Cardiac fibroblast (primary cell): ENCODE data around the gene AP3S1.
A peak's percentile ranks its signal among the peaks of the same experiment; 100 is the strongest.

ENCODE experiments used
- DNase-seq, 2 donors: peaks; one replicate each; pipeline versions ENCODE4 v3.0.0 to v3.0.0-alpha.2; 2010; ENCODE audit warnings: low read depth in 2 of 2
- H3K4me3 ChIP-seq, 2 donors: replicated peaks in 1 of 2; 1 replicate in 1 of 2; 2 replicates in 1 of 2; pipeline ENCODE4 v1.5.1; 2011; ENCODE audit warnings: low read depth in 2 of 2, low read length in 2 of 2, mild to moderate bottlenecking in 2 of 2, moderate library complexity in 1 of 2
- TF ChIP-seq, protein P1 (sequence below): IDR thresholded peaks from one replicate; pipeline ENCODE4 v1.5.1; 2011; ENCODE audit warnings: low read depth, mild to moderate bottlenecking, low read length, inconsistent platforms

Gene AP3S1

DNA sequence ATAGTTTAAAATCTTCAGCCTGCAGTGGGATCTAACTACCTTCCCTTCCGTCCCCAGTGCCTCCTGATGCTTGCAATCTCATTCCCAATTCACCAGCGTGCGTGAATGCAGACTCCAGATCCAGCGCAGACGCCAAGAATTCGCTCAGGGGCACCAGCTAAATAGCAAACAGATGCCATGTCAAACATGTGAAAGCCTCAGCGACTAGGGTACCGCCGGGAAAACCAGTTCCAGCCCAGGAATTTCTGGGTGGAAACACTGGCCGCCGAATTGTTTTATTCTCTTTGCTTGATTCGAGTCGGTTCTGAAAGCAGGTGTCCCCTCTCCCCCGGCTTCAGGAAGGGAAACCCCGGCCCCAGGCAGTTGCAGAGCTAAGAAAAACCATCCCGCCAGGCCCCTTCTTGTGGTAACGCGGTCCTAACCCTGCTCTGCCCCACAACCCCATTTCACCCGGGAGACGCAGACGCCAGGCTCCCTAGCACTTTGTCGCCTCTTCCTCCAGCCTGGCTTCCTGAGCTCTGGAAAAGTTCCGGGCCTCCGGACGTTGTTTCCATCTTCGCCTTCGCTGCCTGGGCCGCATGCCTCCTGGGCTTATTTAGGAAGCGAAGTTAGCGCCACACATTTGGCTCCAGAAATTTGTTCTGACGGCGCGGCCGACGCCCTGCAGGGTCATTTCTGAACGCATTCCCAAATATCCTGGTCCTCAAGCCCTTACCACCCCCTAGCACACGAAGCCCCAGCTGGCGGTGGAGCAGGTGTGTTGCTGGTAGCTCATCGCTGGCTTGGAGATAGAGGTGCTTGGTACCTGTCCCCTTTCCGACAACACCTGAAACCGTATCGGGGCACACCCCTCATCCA lies 119.9 kb downstream of the AP3S1 start:
- DNase-seq: no peak
- TF ChIP-seq, protein P1, sequence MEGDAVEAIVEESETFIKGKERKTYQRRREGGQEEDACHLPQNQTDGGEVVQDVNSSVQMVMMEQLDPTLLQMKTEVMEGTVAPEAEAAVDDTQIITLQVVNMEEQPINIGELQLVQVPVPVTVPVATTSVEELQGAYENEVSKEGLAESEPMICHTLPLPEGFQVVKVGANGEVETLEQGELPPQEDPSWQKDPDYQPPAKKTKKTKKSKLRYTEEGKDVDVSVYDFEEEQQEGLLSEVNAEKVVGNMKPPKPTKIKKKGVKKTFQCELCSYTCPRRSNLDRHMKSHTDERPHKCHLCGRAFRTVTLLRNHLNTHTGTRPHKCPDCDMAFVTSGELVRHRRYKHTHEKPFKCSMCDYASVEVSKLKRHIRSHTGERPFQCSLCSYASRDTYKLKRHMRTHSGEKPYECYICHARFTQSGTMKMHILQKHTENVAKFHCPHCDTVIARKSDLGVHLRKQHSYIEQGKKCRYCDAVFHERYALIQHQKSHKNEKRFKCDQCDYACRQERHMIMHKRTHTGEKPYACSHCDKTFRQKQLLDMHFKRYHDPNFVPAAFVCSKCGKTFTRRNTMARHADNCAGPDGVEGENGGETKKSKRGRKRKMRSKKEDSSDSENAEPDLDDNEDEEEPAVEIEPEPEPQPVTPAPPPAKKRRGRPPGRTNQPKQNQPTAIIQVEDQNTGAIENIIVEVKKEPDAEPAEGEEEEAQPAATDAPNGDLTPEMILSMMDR: no peak
- H3K4me3 ChIP-seq: no peak overlapping the region

DNA sequence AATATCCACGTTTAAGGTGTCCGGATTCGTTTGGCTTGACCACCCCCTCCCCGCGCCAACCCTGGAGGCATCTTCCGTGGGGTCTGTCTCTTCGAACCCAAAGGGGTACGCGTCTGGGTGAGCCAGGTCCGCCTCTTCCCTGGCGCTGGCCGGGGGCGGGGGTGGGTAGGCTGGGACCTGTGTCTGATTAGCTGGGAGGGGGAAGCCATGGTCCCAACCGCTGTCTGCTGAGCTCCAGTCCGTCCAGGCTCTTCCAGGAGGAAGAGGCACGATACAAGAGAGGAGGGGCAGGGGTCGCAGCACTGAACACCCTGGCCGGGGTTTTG lies 120.5 kb downstream of the AP3S1 start, which contains the start of gene LVRN:
Gene LVRN, plus strand, starts transcription at position 237 of the 326 bp plus-strand sequence. CDS start 143 bp downstream, outside the sequence.
- TF ChIP-seq, protein P1: no peak
- peak within 1 kb of the TSS; percentile 34 to 44 for H3K4me3 ChIP-seq
- DNase-seq: no peak

DNA sequence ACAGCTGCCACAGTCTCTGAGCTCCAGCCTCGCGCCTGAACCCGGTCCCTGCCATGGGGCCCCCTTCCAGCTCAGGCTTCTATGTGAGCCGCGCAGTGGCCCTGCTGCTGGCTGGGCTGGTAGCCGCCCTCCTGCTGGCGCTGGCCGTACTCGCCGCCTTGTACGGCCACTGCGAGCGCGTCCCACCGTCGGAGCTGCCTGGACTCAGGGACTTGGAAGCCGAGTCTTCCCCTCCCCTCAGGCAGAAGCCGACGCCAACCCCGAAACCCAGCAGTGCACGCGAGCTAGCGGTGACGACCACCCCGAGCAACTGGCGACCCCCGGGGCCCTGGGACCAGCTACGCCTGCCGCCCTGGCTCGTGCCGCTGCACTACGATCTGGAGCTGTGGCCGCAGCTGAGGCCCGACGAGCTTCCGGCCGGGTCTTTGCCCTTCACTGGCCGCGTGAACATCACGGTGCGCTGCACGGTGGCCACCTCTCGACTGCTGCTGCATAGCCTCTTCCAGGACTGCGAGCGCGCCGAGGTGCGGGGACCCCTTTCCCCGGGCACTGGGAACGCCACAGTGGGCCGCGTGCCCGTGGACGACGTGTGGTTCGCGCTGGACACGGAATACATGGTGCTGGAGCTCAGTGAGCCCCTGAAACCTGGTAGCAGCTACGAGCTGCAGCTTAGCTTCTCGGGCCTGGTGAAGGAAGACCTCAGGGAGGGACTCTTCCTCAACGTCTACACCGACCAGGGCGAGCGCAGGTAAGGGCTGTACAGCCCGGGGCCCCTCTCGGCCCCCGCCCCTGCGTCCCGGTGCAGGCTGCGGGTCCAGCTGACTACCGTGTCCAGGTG lies 121.0 kb downstream of the AP3S1 start:
- TF ChIP-seq, protein P1: peak; percentile 16
- DNase-seq: peak; percentile 22 to 29
- peak overlapping the region; percentile 34 to 44 for H3K4me3 ChIP-seq

DNA sequence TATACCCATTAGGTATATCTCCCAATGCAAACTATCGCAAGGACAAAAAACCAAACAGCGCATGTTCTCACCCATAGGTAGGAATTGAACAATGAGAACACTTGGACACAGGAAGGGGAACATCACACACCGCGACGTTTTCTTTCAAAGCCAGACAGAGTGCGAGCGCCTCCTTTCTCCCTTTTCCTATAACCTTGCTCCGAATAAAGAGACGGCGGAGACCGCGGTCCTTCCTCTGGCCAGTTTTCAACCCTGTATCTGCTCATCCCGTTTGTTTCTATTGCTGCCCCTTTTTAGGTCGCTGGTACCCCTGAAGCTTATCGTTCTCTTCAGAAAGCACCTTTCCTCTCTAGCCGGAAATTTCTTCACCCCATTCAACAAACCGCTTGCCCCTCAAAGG lies 121.8 kb downstream of the AP3S1 start:
- no peak overlapping the region for H3K4me3 ChIP-seq
- TF ChIP-seq, protein P1: no peak
- DNase-seq: peak in 1 of 2 donors; percentile 34
